HG03460 (cell line): ENCODE results near the gene GPC1.

Experiments
- ATAC-seq: cut with Tn5 transposase; IDR thresholded peaks from one replicate; pipeline ENCODE4 v1.9.1; 2021; ENCODE audit not compliant: unreplicated experiment

The GPC1 gene

DNA sequence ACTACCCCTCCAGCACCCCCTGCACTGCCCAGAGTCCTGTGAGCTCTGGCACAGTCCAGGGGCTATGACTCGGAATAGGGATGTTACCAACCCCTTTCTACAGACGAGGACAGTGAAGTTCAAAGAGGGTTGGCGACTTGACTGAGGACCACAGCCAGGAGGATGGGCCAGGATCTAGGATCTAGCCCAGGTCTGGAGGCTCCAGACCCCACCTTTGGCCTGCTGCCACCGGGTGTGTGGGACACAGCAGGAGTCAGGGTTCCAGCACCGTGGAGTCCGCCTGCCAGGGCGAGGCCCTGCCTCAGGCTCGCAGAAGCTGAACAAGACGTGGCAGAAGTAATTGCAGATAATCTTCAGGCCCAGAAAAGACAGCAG, 37.9 kb upstream of the GPC1 start:
- ATAC-seq, result no peak

DNA sequence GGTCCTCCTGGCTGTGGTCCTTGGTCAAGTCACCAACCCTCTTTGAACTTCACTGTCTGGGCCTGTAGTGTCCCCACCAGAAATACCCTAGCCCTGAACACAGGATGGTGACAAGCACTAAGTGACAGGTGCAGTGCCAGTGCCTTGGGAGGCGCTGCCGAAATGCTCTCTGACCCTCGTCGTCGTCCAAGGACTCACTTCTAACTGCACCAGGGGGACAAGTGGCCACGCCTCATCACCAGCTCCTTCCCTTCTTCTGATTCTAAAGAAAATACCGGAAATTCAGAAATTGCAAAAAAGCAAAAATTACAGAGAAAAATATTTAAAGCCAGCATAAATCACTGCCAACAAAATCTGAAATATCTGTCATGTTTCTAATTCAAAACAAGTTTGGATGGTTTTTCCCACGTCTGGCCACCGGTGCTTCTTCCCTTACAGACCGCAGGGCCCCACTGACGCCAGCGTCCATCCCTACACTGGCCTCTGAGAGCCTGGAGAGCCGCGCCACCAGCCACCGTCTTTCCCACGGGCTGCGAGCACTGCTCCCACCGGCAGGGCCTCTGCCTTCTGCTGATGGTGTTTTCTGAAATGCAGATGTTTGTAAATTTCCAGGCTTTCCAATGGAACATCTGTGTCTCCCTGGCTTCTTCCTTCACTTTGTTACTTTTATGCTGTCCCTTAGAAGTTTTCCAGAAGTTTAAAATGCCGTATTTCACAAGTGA, 37.4 kb upstream of the GPC1 start:
- no peak for ATAC-seq

DNA sequence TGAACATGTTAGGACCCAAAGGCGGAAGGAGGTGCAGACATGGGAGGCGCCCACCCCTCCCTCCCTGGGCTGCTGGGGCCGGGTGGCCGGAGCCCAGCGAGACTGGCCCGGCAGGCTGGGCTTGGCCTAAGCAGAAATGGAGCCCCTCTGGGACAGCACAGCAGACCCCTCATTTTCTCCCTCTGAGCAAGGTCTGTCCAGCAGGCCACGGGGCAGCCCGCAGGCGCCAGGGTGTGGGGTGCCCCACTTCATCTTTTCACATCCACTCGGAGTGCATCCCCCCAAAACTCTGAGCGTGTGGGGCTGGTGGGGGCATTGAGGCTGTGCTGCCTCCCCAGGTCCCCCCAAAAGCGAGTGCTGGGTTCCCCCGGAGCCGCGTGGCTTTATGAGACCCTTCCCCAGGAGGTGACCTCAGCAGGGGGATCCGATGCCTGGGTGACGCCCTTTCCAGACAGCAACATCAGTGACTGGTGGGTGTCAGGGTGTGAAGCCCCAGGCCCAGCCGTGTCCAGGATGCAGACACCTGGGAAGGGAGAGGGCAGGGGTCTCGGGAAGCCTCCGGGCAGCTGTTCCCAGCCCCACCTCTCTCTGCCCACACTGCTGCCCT, 36.7 kb upstream of the GPC1 start:
- no peak for ATAC-seq

DNA sequence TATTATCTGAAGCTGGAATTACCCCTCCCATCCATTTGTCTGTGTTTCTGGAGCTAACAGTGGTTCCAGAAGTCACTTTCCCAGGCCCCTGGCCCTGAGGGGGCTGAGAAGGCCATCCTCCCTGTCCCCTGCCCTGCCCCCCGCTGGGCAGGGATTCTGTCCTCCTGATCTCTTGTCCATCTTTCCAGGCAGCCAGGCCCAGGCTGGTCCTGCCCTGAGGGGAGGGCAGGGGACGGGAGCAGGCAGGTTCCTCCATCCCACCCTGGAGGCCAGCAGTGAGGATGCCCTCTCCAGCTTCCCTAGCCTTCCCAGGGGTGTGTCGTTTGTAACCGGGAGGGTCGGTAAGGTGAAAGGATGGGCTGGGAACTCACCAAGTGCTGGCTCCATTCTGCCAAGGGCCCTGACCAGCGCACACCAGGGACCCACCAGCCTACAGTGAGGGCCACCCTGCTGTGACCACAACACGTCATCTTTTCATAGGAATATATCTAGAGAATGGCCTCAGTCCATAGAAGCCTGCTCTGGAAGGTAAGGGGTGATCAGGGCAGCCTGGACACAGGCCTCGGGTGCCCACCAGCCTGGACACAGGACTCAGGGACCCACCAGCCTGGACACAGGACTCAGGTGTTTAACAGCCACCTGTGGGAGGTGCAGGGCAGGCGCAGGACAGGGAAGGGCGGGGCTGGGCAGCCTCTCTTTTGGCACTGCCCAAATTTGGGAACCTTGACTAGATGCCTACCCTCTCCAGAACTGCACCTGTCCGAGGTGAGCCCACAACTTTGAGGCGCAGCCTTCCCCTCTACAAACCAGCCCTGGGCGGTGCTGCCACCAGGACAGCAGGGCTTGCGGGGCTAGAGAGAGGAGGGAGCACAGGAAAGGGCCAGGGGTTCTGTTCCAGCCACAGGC, 35.8 kb upstream of the GPC1 start:
- no peak for ATAC-seq

DNA sequence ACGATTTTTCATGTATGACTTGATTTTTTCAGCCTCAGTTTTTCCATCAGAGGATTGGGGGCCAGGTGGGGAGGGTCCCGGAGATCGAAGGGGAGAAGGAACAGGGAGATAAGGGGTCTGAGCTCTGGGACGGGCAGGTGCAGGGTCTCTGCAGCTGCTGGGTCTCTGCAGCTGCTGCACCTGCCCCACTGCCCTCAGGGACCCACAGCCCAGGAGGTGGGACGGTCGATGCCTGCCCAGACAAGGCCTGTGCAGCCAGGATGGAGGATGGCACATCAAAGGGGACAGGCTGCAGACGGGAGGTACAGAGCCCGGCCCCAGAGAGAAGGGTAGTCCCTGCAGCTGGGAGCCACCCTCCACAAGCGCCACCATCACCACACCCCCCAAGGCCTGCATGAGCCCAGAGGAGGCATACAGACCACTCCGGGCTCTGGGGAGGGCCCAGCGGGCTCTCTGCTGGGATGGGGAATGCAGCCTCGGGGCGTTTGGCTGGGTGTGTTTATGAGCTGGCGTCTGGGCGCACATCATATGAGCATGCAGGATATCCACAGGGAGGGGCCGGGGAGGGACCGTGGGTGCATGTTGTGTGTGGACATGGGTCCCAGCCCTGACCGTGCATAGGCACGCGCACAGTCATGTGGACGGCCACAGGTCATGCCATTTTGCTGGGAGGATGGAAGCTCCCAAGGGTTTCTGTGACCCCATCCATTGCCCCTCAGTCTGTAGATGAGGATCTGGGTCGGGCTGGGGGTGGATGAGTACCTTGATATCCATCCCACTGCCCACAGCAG, 34.9 kb upstream of the GPC1 start:
- ATAC-seq, result no peak

DNA sequence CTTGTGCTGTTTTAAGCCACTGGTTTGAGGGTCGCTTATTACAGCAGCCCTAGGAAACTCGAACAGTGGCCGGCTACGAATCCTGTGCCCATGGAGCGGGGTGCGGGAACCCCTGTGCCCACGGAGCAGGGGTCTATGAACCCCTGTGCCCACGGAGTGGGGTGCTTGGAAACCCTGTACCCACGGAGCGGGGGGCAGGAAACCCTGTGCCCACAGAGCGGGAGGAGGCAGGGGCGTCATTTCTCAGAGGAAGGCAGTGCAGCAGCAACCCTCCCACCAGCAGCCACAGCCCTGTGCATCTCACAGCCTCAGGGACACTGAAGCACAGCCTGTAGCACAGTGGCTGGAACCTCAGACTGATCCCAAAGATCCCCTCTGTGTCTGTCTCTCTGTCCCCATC, 34.2 kb upstream of the GPC1 start:
- no peak for ATAC-seq

DNA sequence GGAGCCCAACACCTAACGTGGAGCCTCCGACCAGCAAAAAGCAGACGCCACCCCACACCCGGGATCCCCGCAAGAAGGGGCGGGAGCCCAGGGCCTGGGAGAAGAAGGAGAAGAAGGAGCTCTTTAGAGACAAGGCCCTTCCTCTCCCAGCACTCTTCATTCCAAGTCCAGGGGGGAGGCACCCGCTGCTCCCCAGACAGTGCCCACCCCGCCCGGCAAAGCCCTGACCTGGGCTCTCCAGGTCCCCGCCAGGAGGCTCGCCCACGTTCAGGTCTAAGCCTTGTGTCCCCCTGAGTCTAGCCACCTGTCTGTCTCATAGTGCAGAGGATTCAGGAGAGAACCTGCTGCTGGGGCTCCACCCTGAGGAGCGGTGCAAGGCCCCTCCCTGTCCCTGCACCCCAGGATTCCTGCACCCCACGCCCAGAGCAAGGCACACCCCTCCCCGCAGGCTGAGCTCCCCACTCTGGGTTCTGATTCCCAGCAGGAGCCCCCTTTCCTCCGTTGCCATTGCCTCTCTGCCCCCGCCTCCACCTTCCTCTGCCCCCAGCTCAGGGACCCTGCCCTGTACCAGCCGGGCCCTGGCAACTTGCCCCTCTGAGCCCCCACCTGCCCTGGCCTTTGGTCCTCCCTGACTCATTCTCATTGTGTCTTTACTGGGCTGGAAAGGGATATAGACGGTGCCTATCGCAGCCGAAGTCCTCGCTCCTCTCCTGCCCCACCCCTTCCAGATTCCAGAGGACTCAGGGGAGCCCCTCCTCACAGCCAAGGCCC, 33.5 kb upstream of the GPC1 start:
- no peak for ATAC-seq

DNA sequence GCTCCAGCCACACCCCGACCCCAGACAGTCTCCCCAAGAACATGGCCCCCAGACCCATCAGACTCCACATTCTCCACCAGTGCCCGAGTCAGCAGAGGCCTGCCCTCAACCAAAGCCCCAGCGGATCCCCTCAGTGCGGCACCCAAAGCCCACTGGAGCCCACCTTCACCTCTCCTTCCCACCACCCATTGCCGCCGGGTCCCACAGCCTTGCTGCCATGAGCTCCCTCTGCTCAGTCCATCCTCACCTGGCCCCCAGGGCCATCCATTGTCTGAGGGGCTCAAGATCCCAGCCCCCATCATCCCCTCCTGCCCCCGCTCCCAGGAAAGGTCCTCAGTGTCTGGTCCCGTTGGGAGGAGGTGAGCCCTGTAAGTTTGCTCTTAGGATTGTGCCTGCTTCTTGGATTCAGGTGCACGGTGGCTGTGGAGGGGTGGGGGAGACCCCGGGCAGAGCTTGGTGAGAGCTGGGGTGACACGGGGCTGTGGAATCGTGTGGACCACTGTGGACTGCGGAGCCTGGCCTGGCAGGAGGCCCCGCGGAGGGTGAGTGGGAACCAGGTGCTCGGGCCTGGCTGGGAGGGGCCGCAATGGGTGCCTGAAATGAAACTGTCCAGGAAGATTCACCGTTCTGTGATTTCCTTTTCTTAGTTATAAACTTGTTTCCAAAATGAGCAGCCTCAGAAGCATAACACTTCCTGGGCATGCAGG, 32.7 kb upstream of the GPC1 start:
- ATAC-seq, result no peak

DNA sequence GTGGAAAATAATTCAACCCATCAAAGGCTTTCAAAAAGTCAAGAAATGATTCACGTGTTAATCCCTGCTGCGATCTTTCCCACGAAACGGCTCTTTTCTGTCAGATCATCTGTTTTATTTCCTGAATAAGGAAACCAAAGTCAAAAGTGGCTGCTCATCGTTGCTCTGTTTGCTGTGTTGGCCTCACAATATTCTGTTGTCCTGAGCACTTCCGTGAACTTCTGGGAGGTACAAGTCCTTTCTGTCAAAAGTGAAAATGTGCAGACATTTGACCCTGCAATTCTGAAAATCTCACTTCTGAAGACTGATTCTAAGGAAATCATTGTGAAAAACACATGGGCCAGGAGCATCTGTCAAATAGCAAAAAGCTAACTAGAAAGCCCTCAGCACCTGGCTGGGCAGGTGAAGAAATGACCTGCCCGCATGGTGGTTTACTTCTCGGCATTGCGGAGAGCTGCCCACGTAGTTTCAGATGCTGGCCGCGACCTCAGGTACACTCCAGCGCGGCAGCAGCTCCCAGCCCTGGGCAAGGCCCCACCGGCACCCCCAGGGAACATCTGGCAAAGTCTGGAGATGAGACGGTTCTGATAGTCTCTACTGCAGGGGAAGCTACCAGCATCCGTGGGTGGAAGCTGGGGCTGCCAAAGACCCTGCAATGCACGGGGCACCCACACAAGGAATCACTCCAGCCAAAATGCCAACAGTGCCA, 31.9 kb upstream of the GPC1 start:
- no peak for ATAC-seq

DNA sequence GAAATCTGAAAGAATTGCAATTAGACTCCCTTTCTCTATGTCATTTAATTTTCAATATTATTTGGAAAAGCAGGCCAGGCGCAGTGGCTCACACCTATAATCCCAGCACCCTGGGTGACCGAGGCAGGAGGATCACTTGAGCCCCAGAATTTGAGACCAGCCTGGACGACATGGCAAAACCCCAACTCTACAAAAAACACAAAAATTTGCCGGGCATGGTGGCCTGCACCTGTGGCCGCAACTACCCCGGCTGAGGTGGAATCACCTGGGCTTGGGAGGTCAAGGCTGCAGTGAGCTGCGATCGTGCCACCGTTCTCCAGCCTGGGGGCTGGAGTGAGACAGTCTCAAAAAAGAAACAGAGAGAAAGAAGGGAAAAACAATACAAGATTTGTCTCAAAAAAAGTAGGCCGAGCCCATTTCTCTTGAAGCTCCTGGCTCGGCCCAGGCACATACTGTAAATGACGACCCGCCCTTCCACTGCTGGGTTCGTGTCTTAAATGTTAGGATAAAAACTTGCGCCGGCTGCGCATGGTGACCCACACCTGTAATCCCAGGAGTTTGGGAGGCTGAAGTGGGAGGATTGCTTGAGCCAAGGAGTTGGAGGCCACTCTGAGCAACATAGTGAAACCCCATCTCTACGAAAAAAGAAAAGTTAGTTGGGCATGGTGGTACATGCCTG, 31.1 kb upstream of the GPC1 start:
- ATAC-seq, result no peak

DNA sequence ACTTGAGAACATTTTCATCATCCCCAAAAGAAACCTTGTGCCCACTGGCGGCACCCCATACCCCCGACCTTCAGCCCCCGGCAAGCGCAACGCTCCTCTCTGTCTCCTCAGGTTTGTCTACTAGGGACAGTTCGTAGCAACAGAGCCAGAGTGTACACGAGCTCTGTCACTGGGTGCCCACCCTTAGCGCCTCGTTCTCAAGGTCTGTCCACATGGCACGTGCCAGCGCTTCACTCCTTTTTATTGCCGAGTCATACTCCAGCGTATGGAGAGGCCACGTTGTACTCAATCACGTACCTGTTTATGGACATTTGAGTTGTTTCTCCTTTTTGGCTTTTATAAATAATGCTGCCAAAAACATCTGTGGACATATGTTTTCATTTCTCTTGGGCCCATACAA, 30.3 kb upstream of the GPC1 start:
- no peak for ATAC-seq

DNA sequence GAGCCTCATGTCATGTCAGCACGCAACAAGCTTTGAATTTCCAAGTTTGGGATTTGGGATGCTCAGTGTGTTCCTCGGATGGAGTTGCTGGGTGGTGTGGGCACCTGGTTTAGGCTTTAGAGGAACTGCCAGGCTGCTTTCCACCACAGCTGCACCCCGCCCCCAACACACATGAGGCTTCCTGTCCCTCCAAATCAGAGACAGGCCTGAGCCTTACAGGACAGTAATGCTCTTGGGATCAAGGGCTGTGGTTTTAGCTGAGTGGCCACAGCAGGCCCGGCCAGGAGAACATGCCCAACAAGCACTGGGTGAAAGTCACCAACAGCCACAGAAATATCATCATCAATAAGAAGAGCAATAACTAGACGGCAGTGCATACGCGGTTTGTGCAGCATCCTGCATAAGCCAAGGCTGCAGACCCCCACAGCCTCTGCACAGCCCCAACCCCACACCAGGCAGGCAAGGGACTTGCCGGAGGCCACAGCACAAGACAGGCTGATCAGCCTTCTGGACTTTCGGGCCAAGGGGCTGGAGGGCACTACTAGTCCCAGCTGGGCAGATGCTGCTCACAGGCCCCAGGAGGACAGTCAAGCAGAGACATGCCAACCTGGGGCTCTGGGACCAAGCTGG, 29.7 kb upstream of the GPC1 start:
- no peak for ATAC-seq

DNA sequence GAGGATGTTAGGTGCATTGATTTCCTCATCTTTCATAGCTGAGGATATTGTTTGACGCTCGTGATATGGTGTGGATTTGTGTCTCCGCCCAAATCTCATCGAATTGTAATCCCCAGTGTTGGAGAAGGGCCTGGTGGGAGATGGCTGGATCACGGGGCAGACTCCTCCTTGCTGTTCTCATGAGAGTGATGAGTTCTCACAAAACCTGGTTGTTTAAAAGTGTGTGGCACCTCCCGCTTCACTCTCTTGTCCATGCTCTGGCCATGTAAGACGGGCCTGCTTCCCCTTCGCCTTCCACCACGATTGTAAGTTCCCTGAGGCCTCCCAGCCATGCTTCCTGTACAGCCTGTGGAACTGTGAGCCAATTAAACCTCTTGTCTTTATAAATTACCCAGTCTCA, 28.4 kb upstream of the GPC1 start:
- ATAC-seq, result no peak

DNA sequence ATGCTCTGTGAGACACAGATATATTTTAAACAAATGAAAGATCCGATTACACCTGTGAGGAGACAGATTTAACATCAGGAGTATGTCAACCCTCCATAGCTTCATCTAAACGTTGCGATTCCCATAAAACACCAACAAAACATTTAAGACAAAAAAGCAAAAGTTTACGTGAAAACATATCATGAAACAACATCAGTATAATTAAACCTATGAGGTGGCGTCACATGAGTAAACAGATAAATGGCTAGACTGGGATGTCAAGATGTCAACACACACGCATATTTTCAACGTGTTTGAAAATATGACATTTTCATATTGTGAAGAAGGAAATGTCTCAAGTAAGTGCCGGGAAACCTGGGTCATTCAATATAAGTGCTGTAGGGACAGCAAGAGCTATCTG, 25.5 kb upstream of the GPC1 start:
- ATAC-seq, result no peak

DNA sequence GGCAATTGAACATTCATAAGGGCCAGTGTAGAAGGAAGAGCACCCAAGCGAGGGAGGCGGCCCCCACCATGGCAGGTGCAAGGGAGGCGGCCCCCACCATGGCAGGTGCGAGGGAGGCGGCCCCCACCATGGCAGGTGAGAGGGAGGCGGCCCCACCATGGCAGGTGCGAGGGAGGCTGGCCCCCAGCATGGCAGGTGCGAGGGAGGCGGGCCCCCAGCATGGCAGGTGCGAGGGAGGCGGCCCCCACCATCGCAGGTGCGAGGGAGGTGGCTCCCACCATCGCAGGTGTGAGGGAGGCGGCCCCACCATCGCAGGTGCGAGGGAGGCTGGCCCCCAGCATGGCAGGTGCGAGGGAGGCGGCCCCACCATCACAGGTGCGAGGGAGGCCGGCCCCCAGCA, 24.7 kb upstream of the GPC1 start:
- ATAC-seq, result no peak

DNA sequence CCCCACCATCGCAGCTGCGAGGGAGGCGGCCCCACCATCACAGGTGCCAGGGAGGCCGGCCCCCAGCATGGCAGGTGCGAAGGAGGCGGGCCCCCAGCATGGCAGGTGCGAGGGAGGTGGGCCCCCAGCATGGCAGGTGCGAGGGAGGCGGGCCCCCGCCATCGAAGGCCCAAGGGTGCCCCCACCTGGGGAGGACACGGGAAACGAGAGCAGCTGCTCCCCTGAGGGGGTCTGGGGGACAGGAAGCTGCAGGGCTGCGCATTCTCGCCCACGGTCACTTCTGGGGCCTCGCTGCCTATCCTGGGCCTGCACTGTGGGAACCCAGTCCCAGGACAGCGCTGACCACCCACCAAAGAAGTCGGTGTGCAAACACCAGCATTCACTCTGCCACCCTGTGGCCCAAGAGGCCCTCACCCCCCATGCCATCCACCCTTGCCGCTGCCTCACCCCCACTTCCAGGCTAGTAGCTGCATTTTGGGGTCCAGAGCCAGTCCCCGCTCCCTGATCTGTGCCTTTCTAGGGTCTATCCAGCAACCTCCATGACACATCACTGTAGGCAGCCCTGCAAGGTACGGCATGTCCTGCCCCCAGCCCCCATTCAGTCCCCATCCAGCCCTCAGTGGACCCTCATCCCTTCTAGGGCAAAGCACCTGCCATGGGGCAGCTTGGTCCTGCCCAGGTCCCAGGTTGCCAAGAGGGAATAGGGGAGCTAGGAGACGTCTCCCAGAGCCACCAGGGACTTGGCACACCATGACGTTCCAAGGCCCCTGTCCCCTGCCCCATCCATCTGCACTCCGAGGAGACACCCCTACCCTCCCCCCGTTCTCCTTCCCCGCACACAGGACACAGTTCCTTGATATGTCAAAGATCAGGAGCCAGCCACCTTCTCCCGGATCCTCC, 24.0 kb upstream of the GPC1 start:
- ATAC-seq, result no peak

DNA sequence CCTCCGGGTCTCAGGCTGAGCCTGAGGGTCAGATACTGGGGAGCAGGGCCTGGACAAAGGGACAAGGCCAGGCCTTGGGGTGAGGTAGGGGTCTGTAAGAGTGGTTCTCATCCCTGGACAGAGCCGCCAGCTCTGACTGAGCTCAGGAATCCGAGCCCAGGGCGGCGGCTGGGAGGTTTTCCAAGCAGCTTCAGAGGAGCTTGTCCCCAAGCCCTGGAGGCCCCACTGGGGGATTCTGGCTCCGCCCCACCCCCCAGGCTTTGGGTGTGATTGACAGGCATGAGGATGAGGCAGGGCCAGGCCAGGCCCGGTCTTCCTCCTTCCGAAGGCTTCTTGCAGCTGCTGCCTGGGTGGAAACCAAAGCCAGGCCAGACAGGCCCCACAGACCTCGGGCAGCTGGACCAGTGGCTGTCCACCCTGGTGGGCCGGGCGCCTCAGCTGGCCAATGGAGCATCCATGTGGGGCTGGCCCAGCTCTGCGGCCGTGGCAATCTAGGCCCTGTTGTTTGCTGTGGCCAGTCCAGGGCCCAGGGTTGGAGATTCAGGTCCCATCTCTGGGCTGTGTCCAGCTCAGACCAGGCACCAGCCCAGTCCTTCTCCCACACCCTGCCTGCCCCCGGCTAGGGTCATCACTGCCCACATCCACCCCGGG, 23.1 kb upstream of the GPC1 start:
- no peak for ATAC-seq
